ENCODE measurements around the gene CASP10. TPM values are rescaled to one million over a fixed set of nuclear protein-coding genes. Genes with fewer than 3 reads are reported as not detected.

The CASP10 gene
- total and polyA plus RNA-seq, 2 of the 13 experiments (the other 11 are each of a cell fraction or from before 2014, with no cell fraction given), result 22.2 to 23.8 TPM

DNA sequence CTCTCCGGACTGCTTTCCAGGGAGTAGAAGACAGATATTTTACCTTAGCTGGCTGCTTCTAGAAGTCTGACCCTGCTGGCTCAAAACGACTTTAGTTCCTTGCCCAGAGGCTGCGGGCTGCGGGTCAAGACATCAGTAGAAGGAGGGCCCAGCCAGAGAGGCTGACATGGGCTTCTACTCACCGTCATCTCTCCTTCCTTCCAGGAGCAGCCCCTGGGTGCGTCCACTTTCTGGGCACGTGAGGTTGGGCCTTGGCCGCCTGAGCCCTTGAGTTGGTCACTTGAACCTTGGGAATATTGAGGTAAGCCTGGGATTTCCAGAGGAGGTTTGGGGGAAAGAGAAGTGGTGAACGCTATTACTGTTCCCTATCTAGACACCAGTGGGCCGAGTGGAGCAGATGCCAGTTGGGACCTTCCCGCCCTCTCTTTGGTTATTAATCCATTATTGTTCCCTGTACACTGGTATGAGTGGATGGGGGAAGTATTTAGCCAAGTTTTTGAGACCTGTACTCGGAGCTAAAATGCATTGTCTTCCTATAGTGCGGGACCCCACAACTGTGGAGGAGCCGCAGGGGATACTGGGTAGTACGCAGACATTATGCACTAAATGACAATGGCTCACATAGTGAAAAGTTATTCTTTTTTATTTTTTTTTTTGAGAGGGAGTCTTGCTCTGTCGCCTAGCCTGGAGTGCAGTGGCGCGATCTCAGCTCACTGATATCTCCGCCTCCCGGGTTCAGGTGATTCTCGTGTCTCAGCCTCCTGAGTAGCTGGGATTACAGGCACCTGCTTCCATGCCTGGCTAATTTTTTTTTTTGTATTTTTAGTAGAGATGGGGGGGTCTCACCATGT is 51.1 kb downstream of the CASP10 start (continued):
- TF ChIP-seq THYN1 (CRISPR knock-in tag; IDR thresholded peaks at IDR 0.05; ENCODE audit: borderline replicate concordance, low read depth) (0 out of 2 replicates have a peak, but pooled peaks have one; percentile 59), ZNF792 (CRISPR knock-in tag; IDR thresholded peaks at IDR 0.05) (0 out of 2 replicates have a peak, but pooled peaks have one; percentile 11)
- TF ChIP-seq, protein P1, sequence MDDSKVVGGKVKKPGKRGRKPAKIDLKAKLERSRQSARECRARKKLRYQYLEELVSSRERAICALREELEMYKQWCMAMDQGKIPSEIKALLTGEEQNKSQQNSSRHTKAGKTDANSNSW (CRISPR knock-in tag; IDR thresholded peaks at IDR 0.05; ENCODE audit: borderline replicate concordance), result no peak

DNA sequence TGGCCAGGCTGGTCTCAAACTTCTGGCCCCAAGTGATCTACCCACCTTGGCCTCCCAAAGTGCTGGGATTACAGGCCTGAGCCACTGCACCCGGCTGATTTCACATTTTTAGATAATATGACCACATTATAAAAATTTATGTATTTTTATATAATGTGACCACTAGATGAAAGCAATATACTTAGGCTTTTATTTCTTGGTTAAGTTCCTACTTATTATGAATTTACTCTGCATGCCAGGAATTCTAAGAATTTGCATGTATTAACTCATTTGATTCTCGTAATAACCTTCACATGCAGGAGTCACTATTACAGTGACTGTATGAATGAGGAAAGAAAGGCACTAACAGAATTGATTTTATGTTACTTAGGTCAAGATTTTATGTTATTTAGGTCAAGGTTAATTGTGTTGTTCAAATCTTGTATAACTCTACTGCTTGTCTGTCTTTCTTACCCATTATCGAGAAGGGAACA is 51.8 kb downstream of the CASP10 start:
- intact Hi-C loops (cut with micrococcal nuclease; ENCODE audit: unreplicated experiment), result loop anchor here (5.0 to 10.0 kb wide), 2 partner anchors 218 to 550 kb away; partner anchors contain the start of genes ALS2, STRADB and TRAK2
- Histone ChIP-seq H2AFZ (ENCODE audit: low read length) (no peak overlapping the region), H3K36me3 (replicated peaks in 1 of 2; ENCODE audit: control insufficient read depth in 1 of 2, insufficient read depth in 2 of 2, low read length in 2 of 2) (peaks cover 4 to 16% of the 10 kb centered on the region in 2 experiments; a peak in 4 of 5 replicates), H3K27ac (ENCODE audit: extremely low read length, insufficient read depth, low read length) (peak overlapping the region; percentile 78), H3K4me2 (ENCODE audit: low read depth, low read length) (peak overlapping the region; percentile 84), H3K79me2 (ENCODE audit: insufficient read depth, low read length) (peaks cover 47% of the 10 kb centered on the region), H3K4me3 (replicated peaks in 1 of 3; ENCODE audit: insufficient read depth in 1 of 3, low read depth in 2 of 3, low read length in 3 of 3) (peak overlapping the region; percentile 82 to 98 (median 89)), H3K9me3 (ENCODE audit: low read length) (no peaks in the 10 kb centered on the region), H3K27me3 (ENCODE audit: control insufficient read depth in 1 of 2, insufficient read depth in 2 of 2, low read length in 2 of 2) (no peaks in the 10 kb centered on the region; a peak in 1 of 5 replicates), H3K9ac (ENCODE audit: insufficient read depth, low read depth, low read length) (peak overlapping the region; percentile 84), H3K4me1 (ENCODE audit: insufficient read depth, low read length) (peaks cover 43% of the 10 kb centered on the region), H4K20me1 (ENCODE audit: insufficient read depth, low read length) (0 out of 2 replicates have a peak, but pooled peaks cover 4% of the 10 kb centered on the region)
- no peak for FAIRE-seq
- 16% methylated on average over 3 of the region's 3 CpGs for WGBS (ENCODE audit: low lambda C conversion rate)
- in situ Hi-C loops (cut with HindIII; ENCODE audit: extremely low pct_ligation_motif_present, low pct_unique_long_range_greater_than_20kb), result loop anchor here (5.0 kb wide), 1 partner anchor 52 kb away; the partner anchor contains the start of gene CASP10
- DNase-seq (ENCODE audit: low spot score), result no peak
- ChIA-PET CTCF (ENCODE audit: low intra/inter-chr PET ratio, low total read pairs) (interaction anchor here (1.5 kb wide), 1 partner anchor 129 kb away, joined by 3 read pairs; no protein-coding TSS in a partner anchor), POLR2A (interaction anchor here (1.7 to 3.5 kb wide), 5 partner anchors 25 to 370 kb away, joined by 6 to 138 read pairs (median 20); partner anchors contain the start of genes CASP10, CASP8, CLK1 and STRADB)
- no peak for ATAC-seq
- TF ChIP-seq IRF2 (CRISPR knock-in tag; IDR thresholded peaks at IDR 0.05) (0 out of 2 replicates have a peak, but pooled peaks have one; percentile 4), NCOA5 (CRISPR knock-in tag; IDR thresholded peaks at IDR 0.05) (no peak), ZBTB3 (CRISPR knock-in tag; IDR thresholded peaks at IDR 0.05; ENCODE audit: borderline replicate concordance, low read depth) (0 out of 2 replicates have a peak, but pooled peaks have one; percentile 57), CREB1 (IDR thresholded peaks at IDR 0.05) (no peak), CREB1 (CRISPR knock-in tag; IDR thresholded peaks at IDR 0.05) (0 out of 2 replicates have a peak, but pooled peaks have one; percentile 28)
- TF ChIP-seq, protein P2, sequence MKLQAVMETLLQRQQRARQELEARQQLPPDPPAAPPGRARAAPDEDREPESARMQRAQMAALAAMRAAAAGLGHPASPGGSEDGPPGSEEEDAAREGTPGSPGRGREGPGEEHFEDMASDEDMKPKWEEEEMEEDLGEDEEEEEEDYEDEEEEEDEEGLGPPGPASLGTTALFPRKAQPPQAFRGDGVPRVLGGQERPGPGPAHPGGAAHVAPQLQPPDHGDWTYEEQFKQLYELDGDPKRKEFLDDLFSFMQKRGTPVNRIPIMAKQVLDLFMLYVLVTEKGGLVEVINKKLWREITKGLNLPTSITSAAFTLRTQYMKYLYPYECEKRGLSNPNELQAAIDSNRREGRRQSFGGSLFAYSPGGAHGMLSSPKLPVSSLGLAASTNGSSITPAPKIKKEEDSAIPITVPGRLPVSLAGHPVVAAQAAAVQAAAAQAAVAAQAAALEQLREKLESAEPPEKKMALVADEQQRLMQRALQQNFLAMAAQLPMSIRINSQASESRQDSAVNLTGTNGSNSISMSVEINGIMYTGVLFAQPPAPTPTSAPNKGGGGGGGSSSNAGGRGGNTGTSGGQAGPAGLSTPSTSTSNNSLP (IDR thresholded peaks at IDR 0.05; ENCODE audit: low read depth, low read length), result peak; percentile 26; the same call in 1 of the 2 replicates
- no TSS peak for BruUV-seq (replicated peaks)

Measured in HepG2 (cell line).